Stimulated activated CD8-positive, alpha-beta memory T cell treated with anti-CD3 and anti-CD28 coated beads, Interleukin-7, amount 100 ng/mL, for 48 hours (primary cell): ENCODE results near the gene CDK14.

Source experiments
- DNase-seq, 2 donors: peaks; one replicate each; pipeline ENCODE4 v3.0.0-alpha.2; 2020; ENCODE audit warnings: low read depth in 1 of 2; ENCODE audit errors: extremely low read depth in 1 of 2

CDK14 gene

GRCh38 chr7:90933984-90934383 is 337.9 kb downstream of the CDK14 start:
- DNase-seq = no peak

- DNase-seq = no peak
Observed at GRCh38 chr7:90938371-90938770, 342.2 kb downstream of the CDK14 start.

GRCh38 chr7:90939666-90940065 is 343.5 kb downstream of the CDK14 start:
- no peak for DNase-seq

- DNase-seq = no peak
Observed at GRCh38 chr7:90944021-90944420, 347.9 kb downstream of the CDK14 start.

- no peak for DNase-seq
Observed at GRCh38 chr7:90945104-90945787, 349.1 kb downstream of the CDK14 start.

- DNase-seq = no peak
Observed at GRCh38 chr7:90946730-90947501, 350.8 kb downstream of the CDK14 start.

- DNase-seq = no peak
Observed at GRCh38 chr7:90948085-90948484, 352.0 kb downstream of the CDK14 start.

GRCh38 chr7:90951229-90951628 is 355.1 kb downstream of the CDK14 start:
- no peak for DNase-seq

GRCh38 chr7:90951986-90952954 is 356.1 kb downstream of the CDK14 start:
- DNase-seq = no peak

- DNase-seq = no peak
Observed at GRCh38 chr7:90955641-90956207, 359.6 kb downstream of the CDK14 start.

GRCh38 chr7:90957883-90958282 is 361.8 kb downstream of the CDK14 start:
- no peak for DNase-seq

- DNase-seq = no peak
Observed at GRCh38 chr7:90958647-90959046, 362.5 kb downstream of the CDK14 start.

GRCh38 chr7:90961037-90961725 is 365.1 kb downstream of the CDK14 start:
- no peak for DNase-seq

- no peak for DNase-seq
Observed at GRCh38 chr7:90965211-90965610, 369.1 kb downstream of the CDK14 start.

- no peak for DNase-seq
Observed at GRCh38 chr7:90966346-90966745, 370.2 kb downstream of the CDK14 start.

GRCh38 chr7:90968871-90969270 is 372.8 kb downstream of the CDK14 start:
- DNase-seq = no peak

- no peak for DNase-seq
Observed at GRCh38 chr7:90972906-90973550, 376.9 kb downstream of the CDK14 start.

- DNase-seq = no peak
Observed at GRCh38 chr7:90977056-90977455, 380.9 kb downstream of the CDK14 start.

- DNase-seq = no peak
Observed at GRCh38 chr7:90980545-90980944, 384.4 kb downstream of the CDK14 start.

GRCh38 chr7:90982228-90982627 is 386.1 kb downstream of the CDK14 start:
- no peak for DNase-seq
